ENCODE results near the gene TEAD1.

The TEAD1 gene

DNA sequence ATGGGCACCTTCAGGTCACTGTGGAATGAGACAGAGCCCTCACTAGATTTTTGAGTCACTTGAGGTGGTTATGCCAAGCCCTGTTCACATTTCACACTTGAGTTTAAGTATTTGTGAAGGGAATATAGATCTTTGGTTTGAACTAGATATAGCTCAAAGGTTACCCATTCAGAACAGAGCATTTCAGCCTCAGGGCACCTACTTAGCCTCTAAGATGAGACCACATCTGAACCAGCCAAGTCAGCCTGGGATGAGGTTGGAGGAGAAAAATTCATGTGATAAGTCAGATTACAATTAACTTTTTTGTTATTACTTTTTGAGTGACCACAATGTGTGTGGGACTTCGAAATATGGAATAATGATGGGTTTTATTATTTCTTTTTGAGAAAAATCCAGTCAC, 127.8 kb downstream of the TEAD1 start:
- H3K4me3 ChIP-seq (ENCODE audit: low read length), result no peak overlapping the region
- no peak for TF ChIP-seq ZNF274 (IDR thresholded peaks at IDR 0.05; ENCODE audit: low read depth, low read length)

DNA sequence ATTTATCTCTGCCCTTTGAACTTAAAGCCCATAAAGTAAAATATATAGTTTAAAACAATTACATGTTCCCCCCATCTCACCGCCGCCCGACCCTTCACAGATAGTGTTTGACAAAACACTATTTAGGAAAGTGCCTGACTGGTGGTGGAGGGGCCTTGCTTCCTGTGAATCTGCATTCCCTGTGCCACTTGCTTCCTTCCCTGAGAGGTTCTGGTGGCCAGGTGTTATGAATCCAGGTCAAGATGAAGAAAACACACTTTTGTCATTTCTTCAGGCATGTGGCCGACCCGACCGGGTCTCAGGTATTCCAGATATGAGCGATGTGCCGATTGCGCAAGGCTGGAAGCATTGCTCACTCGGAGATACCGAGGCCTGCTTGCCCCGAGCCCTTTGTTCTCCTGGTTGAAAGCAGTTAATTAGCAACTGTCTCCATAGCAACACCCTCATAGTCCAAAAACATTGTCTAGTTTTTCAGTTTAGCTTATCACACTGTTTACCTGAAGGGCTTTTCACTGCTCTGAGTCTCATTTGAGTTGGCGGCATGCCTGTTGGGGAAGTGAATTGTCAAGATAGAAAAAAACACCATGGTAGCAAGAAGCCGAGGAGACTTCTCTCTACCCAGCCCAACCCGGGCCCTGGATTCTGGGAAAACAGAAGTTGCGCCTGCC, 128.3 kb downstream of the TEAD1 start:
- no peak overlapping the region for H3K4me3 ChIP-seq (ENCODE audit: low read length)
- TF ChIP-seq ZNF274 (IDR thresholded peaks at IDR 0.05; ENCODE audit: low read depth, low read length), result no peak

DNA sequence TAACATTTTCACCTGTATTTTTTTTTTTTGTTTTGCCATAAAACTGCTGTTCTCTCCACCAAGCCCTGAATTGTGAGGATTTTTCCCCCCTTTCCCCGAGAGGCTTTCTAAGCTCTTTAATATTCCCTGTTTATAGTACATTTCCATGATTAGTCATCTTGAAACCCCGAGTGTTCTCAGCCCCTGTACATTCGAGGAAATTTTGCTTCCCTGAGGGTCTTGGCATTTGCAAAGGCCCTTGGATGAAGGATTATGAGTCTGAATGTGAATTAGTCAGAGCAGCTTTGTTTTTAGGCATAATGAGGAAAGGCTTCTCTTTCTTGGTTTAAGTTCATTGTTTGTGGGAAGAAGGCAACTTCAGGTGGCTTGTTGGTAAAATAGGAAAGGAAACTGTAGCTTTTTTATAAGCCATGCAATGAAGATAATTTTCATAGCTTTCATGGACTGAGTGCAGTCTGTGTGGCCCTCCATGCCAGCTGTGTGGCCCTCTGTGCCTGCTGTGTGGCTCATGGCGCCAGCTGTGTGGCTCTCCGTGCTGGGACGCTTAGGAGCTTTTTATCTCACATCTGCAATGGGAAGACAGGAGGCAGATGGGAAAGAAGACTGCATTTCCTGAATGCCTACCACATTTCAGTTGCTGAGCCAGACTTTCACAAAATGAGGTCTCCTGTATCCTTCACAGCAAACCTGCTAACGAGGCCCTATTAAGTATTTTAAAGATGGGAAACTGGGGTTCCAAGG, 129.0 kb downstream of the TEAD1 start:
- H3K4me3 ChIP-seq (ENCODE audit: low read length), result no peak overlapping the region
- no peak for TF ChIP-seq ZNF274 (IDR thresholded peaks at IDR 0.05; ENCODE audit: low read depth, low read length)

DNA sequence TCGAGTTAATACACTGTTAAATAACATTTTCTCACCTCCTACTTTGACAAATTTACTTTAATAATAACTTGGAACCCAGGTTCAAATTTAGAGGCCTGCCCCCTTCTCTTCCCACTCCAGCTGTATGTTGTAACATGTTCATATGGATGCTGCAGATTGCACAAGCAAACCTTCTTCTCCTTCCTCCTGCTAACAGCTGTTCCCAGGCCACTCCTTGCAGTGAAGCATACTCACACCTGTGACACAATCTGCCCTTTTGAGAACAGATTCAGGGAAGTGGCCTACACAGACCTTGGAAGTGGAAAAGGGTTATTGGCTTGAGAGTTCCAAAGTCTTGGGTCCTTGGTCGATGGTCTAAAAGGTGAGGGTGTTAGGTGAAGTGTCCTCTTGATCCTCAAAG, 131.9 kb downstream of the TEAD1 start:
- H3K4me3 ChIP-seq (ENCODE audit: low read length), result no peak overlapping the region
- TF ChIP-seq ZNF274 (IDR thresholded peaks at IDR 0.05; ENCODE audit: low read depth, low read length), result no peak

DNA sequence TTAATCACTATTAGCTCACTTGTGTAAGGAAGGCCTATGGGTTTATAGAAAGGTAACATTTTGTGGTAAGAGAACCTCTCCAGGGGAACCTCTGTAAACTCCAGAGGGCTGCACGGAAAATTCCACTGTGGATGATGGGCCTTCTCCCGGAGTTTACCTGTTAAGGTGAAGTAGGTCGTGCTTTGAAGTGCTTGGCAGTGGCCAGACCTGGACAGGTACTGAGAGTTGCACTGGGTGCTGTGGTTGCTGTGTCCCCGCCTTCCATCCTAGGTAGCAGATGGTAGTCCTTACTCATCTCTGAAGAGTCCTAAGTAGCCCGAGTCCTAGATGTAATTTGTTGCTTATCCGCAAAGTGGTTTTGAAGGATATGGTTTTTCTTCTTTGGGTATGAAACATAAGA, 133.4 kb downstream of the TEAD1 start:
- TF ChIP-seq ZNF274 (IDR thresholded peaks at IDR 0.05; ENCODE audit: low read depth, low read length), result no peak
- H3K4me3 ChIP-seq (ENCODE audit: low read length), result no peak overlapping the region

DNA sequence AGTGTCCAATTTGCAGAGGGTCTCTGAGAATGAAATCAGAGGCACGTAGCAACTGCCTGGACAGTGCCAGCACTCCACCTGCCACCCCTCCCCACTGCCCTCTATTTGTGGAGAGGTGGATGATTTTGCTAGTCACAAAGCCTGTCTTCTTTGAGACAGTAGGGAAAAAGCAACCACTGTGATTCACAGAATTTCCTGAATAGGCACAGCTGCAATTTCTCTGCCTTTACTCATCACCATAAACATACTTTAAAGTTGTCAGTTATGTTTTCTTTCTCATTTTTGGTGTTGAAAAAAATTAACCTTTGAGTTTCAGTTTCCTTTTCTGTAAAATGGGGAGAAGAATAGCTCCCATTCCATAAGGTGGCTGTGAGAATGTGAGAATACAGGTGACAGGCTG, 134.3 kb downstream of the TEAD1 start:
- no peak for TF ChIP-seq ZNF274 (IDR thresholded peaks at IDR 0.05; ENCODE audit: low read depth, low read length)
- H3K4me3 ChIP-seq (ENCODE audit: low read length), result no peak overlapping the region

DNA sequence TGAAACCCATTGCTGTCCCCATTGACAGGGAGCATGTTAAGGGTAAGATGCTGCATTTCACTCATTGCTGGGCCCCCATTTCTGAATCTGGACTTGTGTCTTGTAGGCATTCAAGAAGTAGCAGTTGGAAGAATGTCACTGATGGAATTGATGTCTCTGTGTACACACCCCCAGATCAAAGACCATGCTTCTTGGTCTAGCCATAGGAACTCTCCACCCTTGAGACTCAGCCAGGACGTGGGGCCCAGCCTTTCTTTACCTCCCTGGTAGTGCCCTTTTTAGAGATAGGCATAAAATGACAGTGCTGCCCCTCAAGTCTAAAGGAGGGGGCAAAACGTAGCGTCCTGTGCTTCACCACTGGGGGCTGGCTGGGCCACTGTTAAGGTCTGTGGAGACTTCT, 135.1 kb downstream of the TEAD1 start:
- H3K4me3 ChIP-seq (ENCODE audit: low read length), result no peak overlapping the region
- no peak for TF ChIP-seq ZNF274 (IDR thresholded peaks at IDR 0.05; ENCODE audit: low read depth, low read length)

DNA sequence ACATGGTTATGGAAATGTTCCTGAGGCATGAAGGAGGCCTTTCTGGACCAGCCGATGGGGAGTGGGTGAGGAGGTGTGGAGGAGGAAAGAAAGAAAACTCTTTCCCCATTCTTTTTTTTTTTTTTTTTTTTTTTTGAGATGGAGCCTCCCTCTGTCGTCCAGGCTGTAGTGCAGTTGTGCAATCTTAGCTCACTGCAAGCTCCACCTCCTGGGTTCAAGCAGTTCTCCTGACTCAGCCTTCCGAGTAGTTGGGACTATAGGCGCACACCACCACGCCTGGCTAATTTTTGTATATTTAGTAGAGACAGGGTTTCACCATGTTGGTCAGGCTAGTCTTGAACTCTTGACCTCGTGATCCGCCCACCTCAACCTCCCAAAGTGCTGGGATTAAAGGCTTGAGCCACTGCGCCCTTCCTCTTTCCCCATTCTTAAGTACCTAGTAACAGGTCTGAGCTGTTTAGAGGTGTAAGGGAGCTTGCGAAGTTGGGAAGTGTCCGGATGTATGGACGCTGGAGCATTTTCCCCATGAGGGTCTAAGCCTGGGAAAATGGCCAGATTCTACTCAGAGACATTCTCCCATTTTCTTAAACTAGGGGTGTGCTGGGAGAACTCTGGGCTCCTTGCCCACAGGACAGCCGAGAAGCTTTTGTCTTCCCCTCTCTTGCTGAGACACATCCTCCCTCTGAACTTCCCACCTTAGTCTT, 135.8 kb downstream of the TEAD1 start:
- no peak overlapping the region for H3K4me3 ChIP-seq (ENCODE audit: low read length)
- TF ChIP-seq ZNF274 (IDR thresholded peaks at IDR 0.05; ENCODE audit: low read depth, low read length), result no peak

DNA sequence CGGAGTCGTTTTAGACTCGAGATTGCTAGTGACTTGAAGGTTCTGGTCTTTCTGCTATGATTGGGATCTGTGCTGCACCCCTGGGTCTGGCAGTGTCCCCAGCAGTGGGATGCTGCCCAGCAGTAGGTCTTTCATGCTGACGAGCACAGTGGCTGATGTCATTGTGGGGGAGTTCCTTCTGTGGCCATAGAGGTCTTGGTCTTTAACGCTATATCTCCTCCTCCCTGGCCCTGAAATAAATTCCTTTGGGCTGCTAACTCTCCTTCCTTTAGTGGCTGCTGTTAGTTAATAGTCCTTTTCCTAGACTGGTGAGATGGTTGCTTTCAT, 136.3 kb downstream of the TEAD1 start:
- TF ChIP-seq ZNF274 (IDR thresholded peaks at IDR 0.05; ENCODE audit: low read depth, low read length), result no peak
- H3K4me3 ChIP-seq (ENCODE audit: low read length), result no peak overlapping the region

DNA sequence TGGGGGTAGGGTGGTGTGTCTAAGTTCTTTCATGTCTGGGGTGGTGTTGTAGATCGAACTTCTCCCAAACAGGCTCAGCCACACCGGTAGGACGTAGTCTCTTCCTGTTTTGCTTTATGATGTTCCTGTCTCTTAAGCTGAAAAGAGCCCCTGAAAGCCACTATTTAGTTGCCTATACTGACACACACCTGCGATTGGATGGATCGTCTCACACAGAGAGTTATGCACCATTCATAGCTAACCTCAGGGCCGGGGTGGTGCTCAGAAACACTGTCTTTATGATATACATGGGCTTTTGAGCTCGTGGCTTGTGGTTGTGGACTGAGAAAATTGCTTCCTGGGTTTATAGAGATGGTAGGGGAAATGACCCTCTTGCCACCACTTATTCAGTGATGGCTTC, 137.6 kb downstream of the TEAD1 start:
- H3K4me3 ChIP-seq (ENCODE audit: low read length), result no peak overlapping the region
- TF ChIP-seq ZNF274 (IDR thresholded peaks at IDR 0.05; ENCODE audit: low read depth, low read length), result no peak

DNA sequence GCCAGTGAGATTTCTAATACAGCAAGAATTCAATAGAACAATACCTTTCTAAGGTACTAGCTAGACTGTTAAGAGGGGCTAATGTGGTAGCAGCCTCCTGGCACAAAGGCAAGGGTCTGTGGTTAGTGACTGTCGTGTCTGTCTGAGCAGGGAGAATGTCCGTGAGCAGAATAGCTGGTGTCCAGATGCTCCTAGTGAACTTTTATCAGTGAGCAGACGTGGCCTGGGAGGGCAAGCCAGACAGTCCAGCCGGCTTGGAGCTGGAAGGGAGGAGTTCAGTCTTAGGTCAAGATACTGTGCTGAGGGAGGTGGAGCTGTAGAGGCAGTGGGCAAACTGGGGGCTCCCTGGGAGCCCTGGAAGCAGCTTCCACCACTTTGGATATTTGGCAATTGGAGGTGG, 138.6 kb downstream of the TEAD1 start:
- H3K4me3 ChIP-seq (ENCODE audit: low read length), result no peak overlapping the region
- TF ChIP-seq ZNF274 (IDR thresholded peaks at IDR 0.05; ENCODE audit: low read depth, low read length), result no peak

DNA sequence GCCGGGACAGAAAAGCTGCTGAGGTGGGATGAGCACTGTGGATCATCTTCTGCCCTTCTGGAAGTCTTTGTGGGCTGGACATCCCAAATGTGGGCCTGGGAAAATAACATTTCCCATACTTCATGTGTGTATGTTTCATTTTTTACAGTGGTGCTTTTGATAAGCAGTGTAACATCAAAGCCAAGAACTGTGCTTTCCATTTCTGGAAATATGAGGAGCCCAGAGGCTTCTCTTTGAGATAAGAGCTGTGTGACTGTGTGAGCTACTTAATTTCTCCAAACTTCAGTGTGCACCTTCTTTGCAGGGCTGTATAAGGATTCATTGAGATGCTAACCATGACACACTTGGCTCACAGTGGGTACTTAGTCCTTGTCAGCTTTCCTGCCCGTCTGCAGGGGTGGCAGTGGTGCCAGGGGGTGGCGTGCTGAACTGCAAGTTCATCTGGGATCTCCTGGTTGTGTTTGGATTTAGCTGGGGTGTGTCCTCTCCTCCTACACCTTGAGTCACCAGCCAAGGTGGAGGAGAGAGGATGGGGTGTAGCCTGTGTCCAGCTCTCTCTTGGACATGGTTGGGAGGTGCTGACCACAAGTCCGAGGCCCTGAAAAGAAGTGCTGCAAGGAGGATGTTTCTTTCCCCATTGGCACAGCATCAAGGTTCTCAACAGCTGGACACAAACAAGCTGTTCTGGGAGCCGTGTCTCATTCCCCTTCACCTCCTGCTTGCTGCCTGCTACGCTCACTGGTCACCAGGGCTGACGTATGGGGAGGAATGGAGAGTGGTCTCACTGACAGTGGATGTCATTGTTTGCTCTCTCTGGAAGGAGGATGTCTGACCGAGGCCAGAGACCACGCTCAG, 139.4 kb downstream of the TEAD1 start:
- no peak overlapping the region for H3K4me3 ChIP-seq (ENCODE audit: low read length)
- no peak for TF ChIP-seq ZNF274 (IDR thresholded peaks at IDR 0.05; ENCODE audit: low read depth, low read length)

DNA sequence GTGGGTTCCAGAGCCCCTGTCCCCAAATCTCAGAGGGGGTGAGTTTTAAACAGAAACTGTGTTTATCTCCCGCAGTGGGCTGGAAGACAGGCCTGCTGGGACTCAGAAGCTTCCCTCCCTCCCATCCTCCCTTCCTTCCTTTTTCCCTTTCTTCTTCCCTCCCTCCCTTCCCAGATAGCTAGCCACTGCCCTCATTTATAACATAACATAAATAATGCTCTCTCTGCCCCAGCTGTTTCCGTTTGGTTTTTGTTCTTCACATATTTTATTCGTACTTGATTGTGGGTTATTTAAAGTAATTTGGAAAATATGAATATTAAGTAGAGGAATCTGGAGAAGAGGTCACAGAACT, 140.9 kb downstream of the TEAD1 start:
- no peak overlapping the region for H3K4me3 ChIP-seq (ENCODE audit: low read length)
- TF ChIP-seq ZNF274 (IDR thresholded peaks at IDR 0.05; ENCODE audit: low read depth, low read length), result no peak

DNA sequence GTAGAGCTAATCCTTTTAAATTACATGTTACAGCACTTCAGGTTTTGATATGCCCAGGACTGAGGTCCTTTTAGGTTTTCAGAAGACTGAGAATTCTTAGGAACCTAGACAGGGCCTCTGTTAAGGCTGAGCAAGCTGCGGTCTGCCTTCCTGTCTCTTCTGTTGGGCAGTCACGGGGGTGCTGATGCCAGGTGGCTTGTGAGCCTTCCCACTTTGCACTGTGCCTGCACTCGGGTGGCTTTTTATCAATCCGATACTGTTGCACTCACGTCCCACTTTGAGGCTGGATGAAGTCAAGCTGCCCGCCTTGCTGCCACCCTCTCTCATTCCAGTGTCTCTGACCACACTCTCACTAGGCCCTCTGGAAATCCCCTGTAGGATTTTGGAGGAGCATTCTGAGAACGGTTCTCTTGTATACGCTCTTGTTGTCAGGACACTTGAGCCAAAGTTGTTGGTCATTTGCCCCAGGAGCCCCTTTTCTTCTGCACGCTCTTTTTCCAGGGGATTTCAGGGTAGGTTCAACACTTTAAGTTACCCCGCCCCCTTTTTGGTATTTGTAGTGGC, 141.8 kb downstream of the TEAD1 start:
- H3K4me3 ChIP-seq (ENCODE audit: low read length), result no peak overlapping the region
- no peak for TF ChIP-seq ZNF274 (IDR thresholded peaks at IDR 0.05; ENCODE audit: low read depth, low read length)
